Activated CD4-positive, CD25-positive, alpha-beta regulatory T cell treated with anti-CD3 and anti-CD28 coated beads, Interleukin-2, amount 50 U/mL, for 16 hours (primary cell): Measurements from ENCODE around the gene PCDH9.
"Not testable (repeated sequence)": the region's sequence is repeated elsewhere in the genome, so short reads cannot be mapped to it uniquely, and the experiment has no call there.

ENCODE experiments used
- DNase-seq: peaks from one replicate; pipeline ENCODE4 v3.0.0-alpha.2; 2020; ENCODE audit warnings: low read depth, low spot score

PCDH9 gene

DNA sequence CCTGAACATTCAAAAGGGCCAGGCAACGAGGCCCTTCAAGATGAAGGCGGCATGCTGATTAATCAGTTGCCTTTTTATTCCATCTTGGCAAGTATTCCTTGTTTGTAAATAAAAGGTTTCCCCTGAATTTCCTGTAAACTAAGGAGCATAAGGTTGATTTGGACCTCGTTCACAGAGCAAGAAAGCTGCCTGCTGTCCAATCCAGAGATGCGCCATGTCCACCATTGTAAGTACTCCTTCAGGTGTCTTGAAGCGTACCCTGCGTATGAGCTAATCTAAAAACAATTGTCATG is 884.7 kb downstream of the PCDH9 start:
- no peak for DNase-seq

DNA sequence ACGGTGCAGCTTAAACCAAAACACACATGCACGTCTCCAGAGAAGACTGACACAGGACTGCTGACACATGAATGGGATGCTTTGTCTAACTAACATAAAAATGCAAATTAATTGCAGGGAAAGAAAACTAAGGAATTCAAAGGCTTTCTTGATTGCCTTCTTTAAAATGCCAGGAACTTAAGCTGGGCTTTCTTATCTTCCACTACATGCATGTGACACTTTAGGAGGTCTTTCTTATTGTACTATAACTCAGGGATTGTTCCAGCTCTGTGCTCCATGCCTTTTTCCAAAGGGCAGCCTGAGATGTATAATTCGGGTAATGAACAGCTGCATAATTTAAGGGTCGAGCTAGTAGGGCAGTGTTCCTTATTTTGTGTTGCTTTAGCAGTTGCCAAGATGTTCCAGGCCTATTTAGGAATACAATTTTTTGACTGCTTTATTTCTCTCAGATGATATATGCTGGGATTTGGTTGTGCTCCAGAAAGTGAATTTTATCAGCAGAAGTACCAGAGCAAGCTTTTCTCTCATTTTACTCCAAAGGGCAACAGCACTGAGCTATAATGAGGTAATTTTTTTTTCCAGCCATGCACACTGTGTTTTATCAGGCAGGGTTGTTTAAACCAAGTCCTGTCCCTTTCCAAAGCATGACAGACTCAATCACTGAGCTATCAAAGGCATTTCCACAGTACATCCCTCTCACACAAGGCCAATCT is 885.2 kb downstream of the PCDH9 start:
- no peak for DNase-seq

DNA sequence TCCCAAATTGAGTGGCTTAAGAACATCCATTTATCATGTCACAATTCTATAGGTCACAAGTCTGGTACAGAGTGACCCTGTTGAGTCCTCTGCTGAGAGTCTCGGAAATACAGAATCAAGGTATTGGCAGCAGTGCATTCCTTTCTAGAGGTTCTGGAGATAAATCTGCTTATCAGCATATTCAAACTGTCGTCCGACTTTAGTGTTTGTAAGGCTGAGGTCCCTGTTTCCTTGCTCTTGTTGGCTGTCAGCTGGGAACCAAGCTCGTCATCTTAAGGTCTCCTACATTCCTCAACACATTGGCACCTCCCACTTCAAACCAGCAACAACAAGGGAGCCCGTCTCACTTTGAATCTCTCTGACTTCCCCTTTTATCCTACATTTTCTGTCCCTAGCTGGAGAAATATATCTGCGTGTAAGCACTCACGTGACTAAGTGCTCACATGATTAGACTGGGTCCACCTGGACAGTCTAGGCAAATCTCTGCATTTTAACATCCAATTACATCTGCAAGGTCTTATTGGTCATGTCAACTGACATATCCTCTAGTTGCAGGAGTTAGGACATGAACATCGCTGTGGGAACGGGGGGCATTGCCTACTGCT is 886.8 kb downstream of the PCDH9 start:
- no peak for DNase-seq

DNA sequence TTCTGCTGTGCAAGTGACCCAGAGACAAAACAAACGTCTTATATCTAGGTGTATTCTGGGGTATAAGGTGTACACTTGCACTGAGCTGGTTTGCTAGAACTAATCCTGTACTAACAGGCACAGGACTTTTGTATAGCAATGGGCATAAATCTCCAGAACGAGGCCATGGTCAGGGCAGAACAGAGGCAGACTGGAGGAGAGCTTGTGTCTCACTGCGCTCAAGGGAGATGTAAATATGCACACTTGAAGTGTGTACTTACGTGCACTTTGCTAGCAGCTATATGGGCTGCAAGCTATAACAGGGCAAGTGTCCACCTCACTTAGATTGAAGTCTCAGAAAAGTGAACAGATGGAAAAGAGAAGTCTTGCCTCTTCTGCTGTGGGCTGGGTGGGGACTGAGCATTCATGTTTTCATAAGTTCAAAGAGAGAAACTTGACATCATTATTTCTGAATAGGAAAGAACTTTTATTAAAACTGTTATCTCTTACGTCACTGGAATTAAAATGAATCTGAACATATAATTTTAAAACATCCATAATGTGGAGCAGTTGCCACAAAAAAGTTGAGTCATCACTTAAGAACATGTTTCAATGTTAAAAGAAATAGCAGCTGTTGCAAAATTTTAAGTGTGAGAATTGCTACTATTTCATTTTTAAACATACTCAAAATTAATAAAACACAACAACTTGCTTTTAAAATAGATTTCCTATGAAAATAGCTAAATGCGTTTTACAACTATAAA is 888.3 kb downstream of the PCDH9 start:
- DNase-seq = no peak

DNA sequence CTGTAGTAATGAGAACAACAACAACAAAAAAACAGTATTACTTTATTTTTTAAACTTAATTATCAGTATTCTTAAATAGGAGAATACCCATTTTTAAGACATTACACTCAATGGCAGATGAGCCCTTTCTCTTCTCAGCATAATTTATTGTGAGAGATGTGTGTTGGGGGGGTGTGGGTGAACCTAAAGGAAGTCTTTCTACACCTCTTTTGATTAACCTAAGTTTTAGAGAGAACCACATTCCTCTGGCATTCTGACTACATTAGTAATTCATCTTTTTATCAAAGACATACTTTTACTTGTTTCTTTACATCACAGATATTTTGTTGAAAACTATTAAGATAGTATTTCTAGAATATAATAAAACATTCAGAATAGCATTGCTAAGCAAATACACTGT is 890.9 kb downstream of the PCDH9 start:
- no peak for DNase-seq

DNA sequence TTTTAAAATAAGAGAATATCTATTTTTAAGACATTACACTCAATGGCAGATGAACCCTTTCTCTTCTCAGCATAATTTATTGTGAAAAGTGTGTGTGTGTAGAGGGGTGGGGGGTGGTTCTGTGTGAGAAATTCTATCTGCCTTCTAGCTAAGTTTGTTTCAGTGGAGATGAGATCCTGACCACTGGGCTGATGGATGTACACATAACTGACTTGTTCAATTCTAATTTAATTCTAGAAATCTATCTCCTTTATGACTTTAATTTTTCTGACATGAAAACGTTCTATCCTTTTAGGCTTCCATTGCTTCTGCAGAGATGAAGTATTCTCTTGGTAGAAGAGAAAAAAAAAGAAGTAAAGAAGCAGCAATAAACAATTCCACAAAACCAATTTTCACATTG is 891.6 kb downstream of the PCDH9 start:
- DNase-seq = no peak

DNA sequence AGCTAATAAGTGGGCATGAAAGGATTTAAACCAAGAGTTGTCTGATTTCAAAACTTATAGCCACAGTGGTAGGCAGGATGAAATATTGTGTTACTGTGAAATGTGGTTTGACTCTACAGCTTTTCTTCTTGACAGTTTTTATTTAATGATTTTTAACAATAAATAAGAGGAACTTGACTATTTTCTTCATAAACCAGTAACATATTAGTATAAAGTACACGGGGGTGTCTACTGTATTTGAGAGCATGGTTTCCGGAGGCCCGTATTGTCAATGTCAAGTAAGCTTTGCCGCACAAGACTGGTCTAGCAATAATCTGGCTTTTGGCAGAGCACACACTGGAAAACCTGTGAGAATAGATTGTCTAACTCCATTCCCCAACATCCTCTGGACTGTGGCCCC is 894.5 kb downstream of the PCDH9 start:
- no peak for DNase-seq

DNA sequence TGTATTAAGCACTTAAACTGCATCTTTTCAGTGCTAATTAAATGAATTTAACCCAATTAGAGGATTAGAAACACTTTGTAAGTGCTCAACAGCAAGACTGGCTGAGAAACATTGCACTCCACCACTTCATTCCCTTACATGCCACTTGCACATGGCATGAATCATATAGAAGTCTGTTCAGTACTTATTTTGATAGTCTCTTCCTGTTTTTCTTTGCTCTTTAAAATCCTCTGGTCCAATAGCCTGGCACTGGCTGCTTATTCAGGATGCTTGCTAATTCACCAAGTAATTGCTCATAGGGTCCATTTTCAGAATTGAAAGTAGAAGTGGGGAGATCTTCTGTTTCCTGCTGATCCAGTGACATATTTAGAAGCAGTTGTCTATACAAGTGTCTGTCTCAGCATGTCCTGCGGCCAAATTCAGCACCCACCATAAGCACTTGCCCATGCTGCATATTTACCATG is 900.1 kb downstream of the PCDH9 start:
- no peak for DNase-seq

DNA sequence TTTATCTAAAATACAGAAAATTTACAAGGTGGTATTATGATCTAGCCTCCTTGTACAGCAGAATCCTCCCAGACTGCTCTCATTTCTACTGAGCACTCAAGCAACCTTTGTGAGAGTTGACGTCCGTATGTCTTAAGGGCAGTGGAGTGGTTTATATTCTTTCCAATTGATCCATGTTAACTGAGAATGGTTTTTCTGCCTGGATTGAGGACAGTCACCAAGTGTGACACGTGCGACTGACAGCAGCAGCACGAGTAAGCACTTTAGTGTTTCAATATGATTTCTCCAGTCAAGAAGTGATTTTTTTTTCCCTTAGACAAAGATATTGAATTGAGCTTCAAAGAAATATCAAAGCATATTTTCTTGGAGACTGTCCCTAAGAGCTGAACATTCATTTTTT is 901.7 kb downstream of the PCDH9 start:
- no peak for DNase-seq

DNA sequence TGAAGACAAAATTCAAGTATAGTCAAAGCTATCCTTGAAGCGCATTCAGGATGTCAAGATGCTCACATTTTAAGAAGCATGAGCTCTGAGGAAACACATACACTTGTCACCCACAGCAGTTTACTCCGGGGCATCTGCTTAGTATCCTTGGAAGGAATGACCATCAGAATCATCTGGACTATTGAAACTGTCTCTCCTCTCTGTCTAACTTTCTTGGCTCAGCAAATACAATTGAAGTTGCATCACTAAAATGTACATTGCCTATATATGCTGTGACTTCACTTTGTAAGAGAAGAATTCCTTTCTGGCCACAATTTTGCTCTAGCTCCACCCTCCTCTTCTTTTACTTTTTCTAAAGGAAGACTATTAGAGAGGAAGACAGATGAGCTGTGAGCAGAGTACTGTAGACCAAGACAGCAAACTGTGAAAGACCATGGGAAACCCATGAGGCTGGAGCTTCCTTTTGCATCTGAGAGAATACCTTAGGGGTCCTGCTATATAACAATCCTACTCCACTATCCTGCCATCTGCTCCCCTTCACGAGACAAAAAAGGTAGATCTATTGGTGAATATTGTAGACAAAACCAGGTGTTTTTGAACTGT is 906.3 kb downstream of the PCDH9 start:
- DNase-seq = no peak

DNA sequence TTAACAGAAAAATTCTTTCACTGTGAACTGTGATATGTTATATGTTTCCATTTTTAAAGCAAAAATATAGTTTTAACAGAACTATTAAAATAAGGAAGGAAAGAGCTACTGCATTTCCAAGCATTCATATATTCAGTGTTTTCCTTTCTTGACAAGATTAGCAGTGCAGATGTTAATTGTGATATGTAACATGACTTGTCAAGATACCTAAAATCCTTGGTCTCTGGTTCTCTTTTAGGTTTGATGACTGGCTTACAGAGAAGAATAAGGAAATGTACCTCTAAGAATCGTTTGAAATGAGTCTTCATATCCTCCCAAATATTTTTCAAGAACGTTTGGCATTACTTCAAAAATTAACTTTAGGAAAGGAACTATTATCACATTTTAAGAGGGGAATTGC is 907.2 kb downstream of the PCDH9 start:
- no peak for DNase-seq

DNA sequence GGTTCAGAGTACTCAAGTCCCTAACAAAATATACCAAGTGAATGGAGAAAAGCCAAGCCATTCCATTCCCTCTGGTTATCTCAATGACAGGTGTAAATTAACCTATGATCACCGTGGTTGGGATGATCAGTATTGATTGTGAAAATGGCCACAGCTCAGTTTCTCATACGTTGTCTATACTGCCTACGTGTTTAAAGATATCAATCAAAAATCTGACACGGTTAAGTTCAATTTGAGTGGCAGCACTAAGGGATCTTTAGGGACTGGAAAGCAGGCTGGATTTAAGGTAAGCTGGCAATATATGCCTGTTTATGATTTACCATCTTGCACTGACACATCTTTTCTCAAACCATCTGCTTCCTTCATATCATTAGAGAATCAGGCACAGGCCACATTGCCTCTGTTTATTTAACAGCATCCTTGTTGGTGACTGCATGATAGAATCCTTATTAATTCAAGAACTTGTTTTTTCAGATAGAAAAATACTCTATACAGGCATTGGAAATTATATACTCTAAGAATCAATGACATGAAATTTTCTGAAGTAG is 907.9 kb downstream of the PCDH9 start:
- DNase-seq = no peak

DNA sequence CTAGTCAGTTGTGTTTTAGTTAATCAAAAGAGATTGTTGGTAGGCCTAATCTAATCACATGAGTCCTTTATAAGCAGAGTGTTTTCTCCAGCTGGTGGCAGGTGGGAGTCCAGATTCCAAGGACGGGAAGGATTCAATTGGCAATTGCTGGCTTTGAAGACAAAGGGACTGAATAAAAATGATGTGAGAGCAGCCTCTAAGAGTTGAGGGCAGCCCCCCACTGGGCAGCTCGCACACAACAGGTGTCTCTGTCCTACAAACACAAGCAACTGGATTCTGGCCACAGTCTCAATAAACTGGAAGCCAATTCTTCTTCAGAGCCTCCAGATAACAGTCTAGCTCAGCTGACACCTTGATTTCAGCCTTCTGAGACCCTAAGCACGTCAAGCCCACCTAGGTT is 915.2 kb downstream of the PCDH9 start:
- no peak for DNase-seq

DNA sequence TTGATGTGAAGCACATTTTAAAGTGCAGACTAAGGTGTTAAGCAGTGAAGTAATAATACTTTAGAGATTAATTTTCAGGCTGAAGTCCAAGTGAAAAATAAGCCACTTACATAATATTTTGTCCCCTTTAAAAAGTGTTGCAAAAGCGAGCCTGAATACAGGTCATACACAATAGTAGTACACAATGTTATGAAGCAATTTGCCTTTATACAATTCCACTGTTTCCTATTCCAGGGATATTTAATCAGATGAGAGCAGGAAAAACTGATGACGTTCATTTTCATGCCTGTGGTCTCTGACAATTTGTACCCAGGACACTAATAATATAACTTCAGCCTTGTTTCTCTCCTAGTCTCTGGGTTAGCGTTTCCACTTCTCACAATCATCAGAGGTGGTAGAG is 916.7 kb downstream of the PCDH9 start:
- DNase-seq = no peak

DNA sequence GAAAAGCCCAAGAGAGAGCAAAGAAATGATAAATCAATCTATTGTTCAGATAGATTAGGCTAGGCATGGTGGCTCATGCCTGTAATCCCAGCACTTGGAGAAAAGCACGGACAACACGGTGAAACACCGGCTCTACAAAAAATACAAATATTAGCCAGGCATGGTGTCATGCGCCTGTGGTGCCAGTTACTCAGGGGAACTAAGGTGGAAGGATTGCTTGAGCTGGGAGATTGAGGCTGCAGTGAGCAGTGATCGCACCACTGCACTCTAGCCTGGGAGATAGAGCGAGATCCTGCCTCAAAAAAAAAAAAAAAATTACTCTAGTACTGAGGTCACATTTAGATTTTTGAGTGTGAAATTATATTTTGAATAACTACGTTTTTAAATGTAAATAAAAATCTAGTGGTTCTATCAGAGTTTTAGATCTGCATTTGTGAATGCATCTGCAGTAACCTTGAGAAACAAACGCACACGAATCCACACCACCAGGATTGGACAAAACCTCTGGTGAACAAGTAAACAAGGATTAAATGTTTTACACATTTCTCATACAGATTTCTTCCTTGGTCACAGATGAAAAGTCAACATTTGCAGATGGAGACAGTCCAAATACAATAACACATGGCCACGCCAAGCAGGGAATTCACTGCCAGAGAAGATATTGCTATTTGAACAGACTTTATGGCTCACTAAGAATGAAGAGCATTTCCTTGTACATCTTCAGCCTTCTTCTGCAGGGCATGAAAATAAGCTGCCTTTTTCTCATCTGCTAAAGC is 917.6 kb downstream of the PCDH9 start:
- no peak for DNase-seq

DNA sequence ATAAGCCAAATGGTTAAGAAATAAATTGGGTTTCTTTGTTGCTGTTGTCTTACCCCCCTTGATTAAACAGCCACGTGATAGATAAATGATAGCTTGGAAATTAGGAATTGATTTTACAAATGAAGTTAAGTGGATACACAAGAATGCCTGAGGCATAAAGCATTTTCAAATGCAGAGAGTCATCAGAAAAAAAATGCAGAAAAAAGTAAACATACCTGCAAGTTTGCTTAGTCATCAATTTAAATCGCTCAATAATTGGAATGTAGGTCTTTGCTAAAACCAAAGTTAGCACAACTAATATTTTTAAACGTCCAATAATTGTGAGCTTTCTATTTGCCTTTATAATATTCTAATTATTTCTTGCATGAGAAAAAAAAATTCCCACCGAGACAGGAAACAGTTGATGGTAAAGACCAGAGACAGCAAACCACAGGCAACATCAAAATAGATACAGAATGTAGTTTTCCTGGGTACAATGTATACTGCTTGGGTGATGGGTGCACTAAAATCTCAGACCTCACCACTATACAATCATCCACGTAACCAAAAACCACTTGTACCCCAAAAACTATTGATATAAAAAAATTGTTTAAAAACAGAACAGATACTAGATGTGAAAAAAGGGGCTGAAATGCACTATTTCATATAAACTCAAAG is 924.0 kb downstream of the PCDH9 start:
- no peak for DNase-seq

DNA sequence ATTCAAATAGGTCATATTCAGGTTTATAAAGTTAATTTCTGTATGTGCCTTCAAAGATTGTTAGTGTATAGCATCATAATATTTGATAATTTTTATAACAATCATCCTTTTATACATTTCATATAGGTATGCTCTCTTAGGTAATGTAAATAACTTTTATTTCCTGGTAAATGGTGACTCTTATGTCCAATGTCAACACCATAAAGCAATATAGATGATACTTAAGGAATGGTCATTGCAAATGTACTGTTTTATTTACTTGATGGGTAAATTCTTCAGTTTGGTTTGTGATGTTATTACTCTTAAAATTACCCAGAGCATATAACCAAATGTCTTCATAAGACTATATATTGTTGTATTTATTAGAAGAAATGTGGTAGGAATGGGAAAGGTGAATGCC is 928.7 kb downstream of the PCDH9 start:
- no peak for DNase-seq

DNA sequence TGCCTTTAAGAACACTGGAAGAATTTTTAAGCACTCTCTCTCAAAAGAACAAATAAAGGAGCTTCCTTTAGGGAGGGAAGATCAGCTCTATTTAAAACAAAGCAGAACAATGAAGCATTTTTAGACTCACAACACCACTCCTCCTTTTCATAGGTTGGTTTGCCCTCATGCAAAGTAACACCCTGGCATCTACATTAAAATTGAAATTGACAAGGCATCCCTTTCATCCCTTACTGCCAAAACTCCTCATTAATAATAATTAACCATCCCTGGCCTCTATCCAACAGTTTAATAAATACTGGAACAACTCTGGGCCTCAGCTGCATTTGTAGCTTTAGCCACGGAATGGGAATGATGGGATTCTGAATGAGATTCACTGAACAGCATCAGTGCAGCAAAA is 929.1 kb downstream of the PCDH9 start:
- DNase-seq = no peak

DNA sequence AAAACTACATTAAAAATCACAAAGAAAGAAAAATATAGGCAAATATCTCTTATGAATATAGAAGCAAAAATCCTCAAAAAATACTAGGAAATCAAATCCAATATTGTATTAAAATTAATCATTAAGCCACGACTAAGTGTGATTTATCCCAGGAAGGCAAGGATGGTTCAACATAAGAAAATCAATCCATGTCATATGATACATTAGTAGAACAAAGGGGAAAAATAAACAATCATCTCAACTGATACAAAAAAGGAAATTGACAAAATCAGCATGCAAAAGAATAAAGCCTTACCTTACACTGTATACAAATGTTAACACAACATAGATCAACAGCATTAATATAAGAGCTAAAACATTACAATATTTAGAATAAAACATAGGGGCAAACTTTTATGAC is 933.3 kb downstream of the PCDH9 start:
- DNase-seq = no peak

DNA sequence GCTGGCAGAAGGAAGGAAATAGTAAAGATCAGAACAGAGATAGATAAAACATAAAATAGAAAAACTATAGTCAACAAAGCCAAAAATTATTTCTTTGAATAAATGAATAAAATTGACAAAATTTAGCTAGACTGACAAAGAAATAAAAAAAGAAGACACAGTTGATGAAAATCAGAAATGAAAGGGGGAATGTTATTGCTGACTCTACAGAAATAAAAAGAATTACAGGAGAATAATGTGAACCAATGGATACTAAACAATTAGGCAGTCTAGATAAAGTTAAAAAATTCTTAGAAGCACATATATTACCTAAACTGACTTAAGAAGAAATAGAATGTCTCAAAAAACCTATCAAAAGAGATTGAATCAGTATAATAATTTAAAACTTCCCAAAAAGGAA is 933.8 kb downstream of the PCDH9 start:
- DNase-seq = no peak

DNA sequence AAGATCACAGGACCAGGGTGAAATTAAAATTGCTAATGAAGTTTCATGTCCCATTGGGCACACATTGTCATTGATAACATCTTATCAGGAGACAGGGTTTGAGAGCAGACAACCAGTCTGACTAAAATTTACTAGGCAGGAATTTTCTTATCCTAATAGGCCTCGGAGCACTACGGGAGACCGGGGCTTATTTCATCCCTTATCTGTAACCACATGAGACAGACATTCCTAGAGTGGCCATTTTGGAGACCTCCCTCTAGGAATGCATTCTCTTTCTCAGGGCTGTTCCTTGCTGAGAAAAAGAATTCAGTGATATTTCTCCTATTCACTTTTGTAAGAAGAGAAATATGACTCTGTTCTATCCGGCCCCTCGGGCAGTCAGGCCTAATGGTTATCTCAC is 943.3 kb downstream of the PCDH9 start:
- not testable (repeated sequence) for DNase-seq
